Small intestine (tissue), 7 donors: ENCODE data around the gene RAPGEF4. TPM values are rescaled to one million over a fixed set of nuclear protein-coding genes. Genes with fewer than 3 reads are reported as not detected.

Source experiments
- DNase-seq, 2 donors: peaks; one replicate each; pipeline versions ENCODE4 v3.0.0 to v3.0.0-alpha.2; 2013
- FAIRE-seq: peaks from 2 replicates; lab custom pipeline; 2012; peaks lifted over from hg19 to GRCh38; lab: Jason Lieb, UNC
- H3K27ac ChIP-seq, 3 donors: one replicate each; pipeline ENCODE4 v1.5.1; 2013; ENCODE audit warnings: low read length in 2 of 3, mild to moderate bottlenecking in 2 of 3, control low read depth in 1 of 3, inconsistent platforms in 1 of 3, low read depth in 1 of 3, moderate library complexity in 1 of 3
- H3K27me3 ChIP-seq, 3 donors: one replicate each; pipeline ENCODE4 v1.6.1; 2013; ENCODE audit warnings: low read length in 3 of 3, inconsistent platforms in 1 of 3; ENCODE audit not compliant: control insufficient read depth in 3 of 3, insufficient read depth in 3 of 3
- H3K36me3 ChIP-seq, 3 donors: one replicate each; pipeline ENCODE4 v1.6.1; 2013; ENCODE audit warnings: low read length in 3 of 3, inconsistent platforms in 1 of 3, low read depth in 1 of 3, mild to moderate bottlenecking in 1 of 3, moderate library complexity in 1 of 3; ENCODE audit not compliant: control insufficient read depth in 3 of 3, insufficient read depth in 2 of 3
- H3K4me1 ChIP-seq, 3 donors: one replicate each; pipeline ENCODE4 v1.6.1; 2013; ENCODE audit warnings: low read length in 2 of 3, inconsistent platforms in 1 of 3, low read depth in 1 of 3, mild to moderate bottlenecking in 1 of 3, moderate library complexity in 1 of 3; ENCODE audit not compliant: control insufficient read depth in 3 of 3, insufficient read depth in 2 of 3
- H3K4me3 ChIP-seq, 3 donors: one replicate each; pipeline ENCODE4 v1.5.1; 2013; ENCODE audit warnings: low read length in 3 of 3, control low read depth in 1 of 3, inconsistent platforms in 1 of 3, low read depth in 1 of 3, mild to moderate bottlenecking in 1 of 3, moderate library complexity in 1 of 3
- H3K9me3 ChIP-seq, 2 donors: one replicate each; pipeline ENCODE4 v1.6.1; 2013; ENCODE audit warnings: low read depth in 1 of 2, low read length in 1 of 2; ENCODE audit not compliant: control insufficient read depth in 2 of 2, insufficient read depth in 1 of 2
- WGBS, 3 donors: extraction: QIAGEN DNeasy Blood & Tissue Kit; methylation state at CpG; one replicate each; pipeline ENCODE4 v1.1.7; 2013; 5-methylcytosine and 5-hydroxymethylcytosine counted together
- polyA plus RNA-seq, 4 donors: library from polyadenylated mRNA; stranded (reverse) in 3 of 4; unstranded in 1 of 4; fragments of 200-250 nt in 3 of 4; fragments of 120-200 nt in 1 of 4; gene quantifications; one replicate each; pipeline versions ENCODE4 v1.2.1 to v1.2.3, GENCODE V29; 2013
- donor health status: healthy with polysubstance abuse.
- donor health status: control.
- donor health status: control.
- donor health status: Bipolar disorder and iron deficiency.
- donor health status: healthy.

Gene RAPGEF4
- polyA plus RNA-seq, 4 donors: 0.45 to 7.2 (median 3.4) TPM

DNA sequence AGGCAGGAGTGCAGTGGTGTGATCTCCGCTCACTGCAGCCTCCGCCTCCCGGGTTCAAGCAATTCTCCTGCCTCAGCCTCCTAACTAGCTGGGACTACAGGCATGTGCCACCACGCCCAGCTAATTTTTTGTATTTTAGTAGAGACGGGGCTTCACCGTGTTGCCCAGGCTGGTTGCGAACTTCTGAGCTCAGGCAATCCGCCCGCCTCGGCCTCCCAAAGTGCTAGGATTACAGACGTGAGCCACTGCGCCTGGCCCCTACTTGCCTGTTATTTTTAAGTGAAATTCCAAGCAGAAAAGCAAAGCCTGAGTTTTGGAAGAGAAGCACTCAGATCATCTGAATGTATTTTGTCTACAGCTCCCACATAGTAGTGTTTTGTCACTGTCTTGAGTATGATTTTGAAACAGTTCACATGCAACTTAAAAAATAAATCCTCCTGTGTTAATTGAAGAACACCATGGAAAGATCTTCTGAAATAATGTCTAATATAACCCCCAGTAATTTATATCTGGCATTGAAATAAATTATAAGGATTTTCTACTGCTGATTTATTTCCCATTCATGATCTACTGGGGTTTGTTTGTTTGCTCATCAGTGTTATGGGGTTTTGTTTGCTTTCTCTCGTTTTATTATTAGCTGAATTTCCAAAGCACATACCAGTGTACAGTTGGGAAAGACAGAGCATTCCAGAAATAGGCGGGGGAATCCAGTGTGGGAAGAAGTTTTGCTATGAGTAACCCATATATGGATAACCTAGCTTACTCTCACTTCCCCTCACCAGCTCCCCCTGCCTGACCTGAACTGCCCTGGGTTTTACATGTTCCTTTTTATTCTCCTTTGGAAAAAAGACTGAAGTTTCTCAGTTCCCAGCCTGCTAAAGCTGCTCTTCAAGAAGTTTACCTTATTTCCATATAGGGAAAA lies 259.9 kb downstream of the RAPGEF4 start:
- no peak overlapping the region for H3K4me3 ChIP-seq
- no peaks in the 10 kb centered on the region for H3K36me3 ChIP-seq
- peak; percentile 4 to 55 for DNase-seq
- WGBS, 3 donors: 69 to 75% (median 72%) methylated on average over 14 of the region's 14 CpGs
- H3K9me3 ChIP-seq: no peaks in the 10 kb centered on the region
- no peaks in the 10 kb centered on the region for H3K27me3 ChIP-seq
- FAIRE-seq: no peak
- peak overlapping the region in 1 of 3 donors; percentile 24 for H3K27ac ChIP-seq
- H3K4me1 ChIP-seq: no peaks in the 10 kb centered on the region

DNA sequence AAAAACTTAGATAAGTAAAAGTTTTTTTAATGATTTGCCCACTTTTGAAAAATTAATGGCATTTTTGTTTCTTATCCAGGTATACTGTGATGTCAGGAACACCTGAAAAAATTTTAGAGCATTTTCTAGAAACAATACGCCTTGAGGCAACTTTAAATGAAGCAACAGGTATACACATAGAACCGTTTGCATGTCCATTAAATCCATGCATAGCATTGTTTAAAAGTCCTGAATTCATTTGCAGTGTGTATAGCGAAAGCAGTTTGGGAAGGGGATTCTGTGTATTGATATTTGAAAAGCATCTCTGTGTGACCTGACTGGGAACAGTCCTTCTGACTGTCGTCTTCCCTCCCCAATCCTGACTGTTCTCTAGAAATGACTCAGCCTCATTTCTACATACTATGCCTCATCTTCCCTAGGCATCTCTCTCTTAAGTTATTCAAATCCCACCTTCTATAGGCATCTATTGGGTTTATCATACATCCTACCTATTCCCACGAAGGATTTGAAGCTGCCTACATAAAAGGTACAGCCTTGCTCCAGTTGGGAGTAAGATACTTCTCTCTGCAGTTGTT lies 260.8 kb downstream of the RAPGEF4 start:
- H3K27me3 ChIP-seq: no peaks in the 10 kb centered on the region
- H3K4me3 ChIP-seq: no peak overlapping the region
- H3K36me3 ChIP-seq: no peaks in the 10 kb centered on the region
- H3K9me3 ChIP-seq: no peaks in the 10 kb centered on the region
- H3K4me1 ChIP-seq: no peaks in the 10 kb centered on the region
- FAIRE-seq: no peak
- no peak overlapping the region for H3K27ac ChIP-seq
- 68 to 69% (median 68%) methylated on average over 5 of the region's 5 CpGs for WGBS, 3 donors
- DNase-seq: no peak

DNA sequence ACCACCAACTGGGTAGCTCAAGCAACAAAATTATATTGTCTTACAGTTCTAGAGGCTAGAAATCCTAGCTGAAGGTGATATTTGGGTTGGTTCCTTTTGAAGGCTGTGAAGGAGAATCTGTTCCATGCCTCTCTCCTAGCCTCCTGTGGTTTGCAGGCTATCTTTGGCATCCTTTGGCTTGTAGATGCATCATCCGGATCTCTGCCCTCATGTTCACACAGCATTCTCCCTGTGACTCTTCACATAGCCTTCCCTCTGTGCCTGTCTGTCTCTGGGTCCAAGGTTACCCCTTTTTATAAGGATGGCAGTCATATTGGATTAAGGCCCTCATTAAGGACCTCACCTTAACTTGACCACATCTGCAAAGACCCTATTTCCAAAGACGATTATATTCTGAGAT lies 261.4 kb downstream of the RAPGEF4 start:
- no peaks in the 10 kb centered on the region for H3K36me3 ChIP-seq

DNA sequence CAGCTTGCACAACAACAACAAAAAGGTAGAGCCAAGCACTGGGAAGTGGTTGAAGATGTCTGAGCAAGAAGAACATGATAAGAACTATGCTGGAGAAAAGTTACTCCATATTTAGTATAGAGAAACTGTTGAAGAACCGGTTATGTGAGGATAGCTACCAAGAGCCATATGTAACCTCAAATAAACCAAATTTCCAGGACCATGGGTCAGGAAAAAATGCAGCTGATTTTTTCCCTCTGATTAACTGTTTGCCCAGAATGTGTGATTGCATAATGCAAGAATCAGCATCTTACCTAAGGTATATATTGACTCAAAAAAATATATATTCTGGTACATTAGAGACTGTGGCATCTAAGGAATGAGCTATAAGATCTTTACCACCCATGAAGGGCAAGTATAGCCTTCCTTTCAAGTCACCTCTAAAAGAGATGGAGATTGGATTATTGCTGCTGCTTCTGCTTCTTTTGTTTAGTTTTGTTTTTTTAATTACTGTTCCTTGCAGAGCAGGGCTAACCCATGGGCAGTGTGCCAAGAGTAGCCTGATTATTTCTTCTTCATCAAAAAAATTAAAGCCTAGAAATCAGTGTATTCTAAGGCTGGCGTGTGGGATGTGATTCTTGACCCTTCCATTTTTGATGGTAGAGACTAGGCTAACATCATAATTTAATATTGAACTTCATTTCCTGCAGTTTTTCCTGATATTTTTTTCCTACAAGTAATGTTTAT lies 263.1 kb downstream of the RAPGEF4 start:
- WGBS, 3 donors: 75 to 85% (median 82%) methylated on average over 2 of the region's 2 CpGs
- no peaks in the 10 kb centered on the region for H3K9me3 ChIP-seq
- H3K27me3 ChIP-seq: no peaks in the 10 kb centered on the region
- no peak overlapping the region for H3K27ac ChIP-seq
- FAIRE-seq: no peak
- DNase-seq: no peak
- H3K4me1 ChIP-seq: peaks cover 0 to 3% (median 0%) of the 10 kb centered on the region in 3 donors
- H3K36me3 ChIP-seq: no peaks in the 10 kb centered on the region
- no peak overlapping the region for H3K4me3 ChIP-seq

More for the DNA sequence above, 261.4 kb downstream of the RAPGEF4 start:
- FAIRE-seq (no peak), DNase-seq (no peak)
- Histone ChIP-seq H3K4me1 (no peaks in the 10 kb centered on the region), H3K27me3 (no peaks in the 10 kb centered on the region), H3K4me3 (no peak overlapping the region), H3K9me3 (no peaks in the 10 kb centered on the region), H3K27ac (no peak overlapping the region)
- WGBS, 3 donors: 88 to 95% (median 89%) methylated on average over 2 of the region's 2 CpGs

DNA sequence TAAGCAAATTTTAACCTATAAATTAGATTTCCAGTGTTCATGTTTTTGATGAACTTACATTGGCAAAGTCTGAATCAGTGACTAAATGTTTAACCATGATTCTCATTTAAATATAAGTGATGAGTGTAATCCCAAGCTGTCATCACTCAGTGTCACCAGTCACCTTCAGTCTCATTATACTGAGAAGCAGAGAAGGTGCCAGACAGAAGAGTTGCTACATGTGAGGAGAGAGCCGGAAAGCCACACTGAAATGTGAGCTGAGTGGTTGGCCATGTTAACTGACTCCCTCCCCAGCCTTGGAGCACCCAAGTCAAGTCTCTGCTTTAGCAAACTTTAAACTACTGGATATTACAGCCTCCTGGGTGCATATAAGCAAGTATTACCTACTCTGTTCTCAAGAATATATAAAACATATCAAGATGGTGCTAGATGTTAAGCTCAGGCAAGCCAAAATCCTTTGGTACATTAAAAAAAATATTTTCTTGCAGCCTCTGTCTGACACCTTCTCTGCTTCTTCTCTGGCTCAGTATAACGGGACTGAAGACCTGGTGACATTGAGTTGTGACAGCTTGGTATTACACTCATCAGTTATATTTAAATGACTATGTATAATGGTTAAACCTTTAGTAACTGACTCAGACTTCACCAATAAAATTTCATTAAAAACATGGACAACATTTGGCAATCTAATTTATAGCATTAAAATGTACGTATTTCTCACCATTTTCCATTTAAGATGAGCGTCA lies 264.2 kb downstream of the RAPGEF4 start:
- Histone ChIP-seq H3K27me3 (no peaks in the 10 kb centered on the region), H3K9me3 (no peaks in the 10 kb centered on the region), H3K4me1 (peaks cover 0 to 3% (median 0%) of the 10 kb centered on the region in 3 donors), H3K4me3 (peak overlapping the region in 1 of 3 donors; percentile 5), H3K36me3 (no peaks in the 10 kb centered on the region), H3K27ac (no peak overlapping the region)
- FAIRE-seq (no peak), DNase-seq (no peak)
- 89 to 96% (median 93%) methylated on average over 4 of the region's 4 CpGs for WGBS, 3 donors

DNA sequence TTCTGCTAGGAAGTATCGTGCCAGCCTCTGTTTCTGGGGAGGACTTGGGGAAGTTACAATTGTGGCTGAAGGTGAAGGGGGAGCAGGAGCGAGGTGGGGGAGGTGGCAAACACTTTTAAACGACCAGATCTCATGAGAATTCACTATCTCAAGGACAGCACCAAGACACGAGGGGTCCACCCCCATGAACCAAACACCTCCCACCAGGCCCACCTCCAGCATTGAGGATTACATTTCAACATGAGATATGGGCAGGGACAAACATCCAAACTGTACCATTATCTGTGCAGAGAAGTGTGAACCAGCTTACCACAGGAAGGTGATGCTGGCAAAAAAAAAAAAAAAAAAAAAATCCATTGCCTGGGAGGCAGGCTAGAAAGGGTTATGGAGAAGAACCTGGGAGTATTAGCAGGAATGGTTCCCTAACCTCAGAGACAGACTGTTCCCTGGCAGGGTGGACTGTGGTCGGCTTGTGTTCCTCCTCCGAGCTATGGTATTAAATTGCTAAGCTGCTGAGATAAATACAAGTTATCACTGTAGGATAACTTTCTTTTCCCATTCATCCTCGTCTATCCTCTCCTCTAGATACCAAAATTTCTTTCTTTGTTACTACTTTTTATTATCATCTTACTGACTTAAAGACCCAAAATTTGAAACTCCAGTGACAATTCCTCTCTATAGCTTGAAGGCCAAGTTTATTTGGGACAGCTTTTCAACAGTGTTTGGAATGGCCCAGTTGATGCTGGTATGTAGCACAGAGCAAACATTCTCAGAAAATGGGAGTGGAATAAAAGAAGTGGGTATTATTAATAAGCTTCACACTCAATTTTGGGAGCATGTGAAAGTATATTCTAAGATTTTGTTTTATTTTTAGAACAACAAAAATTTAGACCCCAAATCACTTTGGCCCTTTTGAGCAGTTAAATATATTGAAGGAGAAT lies 266.3 kb downstream of the RAPGEF4 start:
- FAIRE-seq (no peak), DNase-seq (no peak)
- no peaks in the 10 kb centered on the region for H3K9me3 ChIP-seq
- H3K27ac ChIP-seq: no peak overlapping the region
- H3K4me3 ChIP-seq: no peak overlapping the region
- no peaks in the 10 kb centered on the region for H3K36me3 ChIP-seq
- WGBS, 3 donors: 75 to 81% (median 80%) methylated on average over 7 of the region's 7 CpGs
- H3K27me3 ChIP-seq: no peaks in the 10 kb centered on the region
- H3K4me1 ChIP-seq: peaks cover 0 to 3% (median 0%) of the 10 kb centered on the region in 3 donors

DNA sequence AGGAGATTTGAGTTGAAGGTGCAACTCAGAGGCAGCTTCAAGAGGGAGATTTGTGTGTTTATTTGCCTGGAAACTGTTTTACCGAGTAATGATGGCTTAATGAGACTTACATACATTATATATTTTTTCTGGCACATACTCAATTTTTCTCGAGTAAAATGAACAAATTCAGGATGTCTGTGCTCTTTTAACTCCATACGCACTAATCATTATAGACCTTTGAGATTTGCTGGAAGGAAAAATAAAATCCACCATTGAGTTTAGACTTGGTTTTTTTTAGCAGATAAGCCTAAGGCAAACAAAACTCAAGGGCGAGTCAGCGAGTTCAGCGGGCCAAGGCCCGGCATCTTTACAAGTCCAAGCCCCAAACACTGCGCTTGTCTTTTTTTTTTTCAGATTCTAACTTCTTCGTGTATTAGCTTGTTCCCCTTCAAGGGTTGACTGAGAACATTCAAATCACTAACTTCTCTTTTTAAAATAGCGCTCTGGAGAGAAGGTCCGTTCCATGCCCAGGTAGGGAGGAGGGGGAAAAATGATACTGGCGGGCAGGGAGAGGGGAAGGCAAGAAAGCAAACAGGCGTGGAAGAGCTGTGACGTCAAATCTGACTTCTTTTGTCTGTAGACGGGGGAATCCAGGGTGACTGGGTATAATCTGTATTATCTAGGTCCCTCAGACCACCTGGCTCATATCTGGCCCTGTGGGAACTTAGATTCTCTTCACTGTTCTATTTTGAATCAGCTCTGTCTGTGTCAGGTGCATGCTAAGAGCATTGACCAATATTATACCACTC lies 267.3 kb downstream of the RAPGEF4 start:
- WGBS, 3 donors: 12 to 46% (median 27%) methylated on average over 15 of the region's 15 CpGs
- no peaks in the 10 kb centered on the region for H3K27me3 ChIP-seq
- no peaks in the 10 kb centered on the region for H3K36me3 ChIP-seq
- no peak for FAIRE-seq
- peaks cover 0 to 3% (median 0%) of the 10 kb centered on the region in 3 donors for H3K4me1 ChIP-seq
- no peak overlapping the region for H3K27ac ChIP-seq
- H3K4me3 ChIP-seq: no peak overlapping the region
- peak in 1 of 2 donors; percentile 57 for DNase-seq
- H3K9me3 ChIP-seq: no peaks in the 10 kb centered on the region
